Glutamatergic neuron (in vitro differentiated cells): ENCODE data around the gene DLG4. TPM values are rescaled to one million over a fixed set of nuclear protein-coding genes. Genes with fewer than 3 reads are reported as not detected.

Experiments
- DNase-seq: peaks from one replicate; pipeline ENCODE4 v3.0.0; 2022
- H3K27ac Mint-ChIP-seq: one replicate; pipeline ENCODE4 v1.8.0; 2020; ENCODE audit warnings: mild to moderate bottlenecking, mixed read lengths, inconsistent platforms; ENCODE audit not compliant: unreplicated experiment
- H3K27me3 Mint-ChIP-seq: one replicate; pipeline ENCODE4 v1.8.0; 2020; ENCODE audit warnings: mild to moderate bottlenecking, moderate library complexity, mixed read lengths, inconsistent platforms; ENCODE audit not compliant: unreplicated experiment
- H3K36me3 Mint-ChIP-seq: one replicate; pipeline ENCODE4 v1.8.0; 2020; ENCODE audit warnings: mild to moderate bottlenecking, mixed read lengths, inconsistent platforms; ENCODE audit not compliant: unreplicated experiment
- H3K4me1 Mint-ChIP-seq: one replicate; pipeline ENCODE4 v1.8.0; 2020; ENCODE audit warnings: mild to moderate bottlenecking, low read depth, mixed read lengths, inconsistent platforms; ENCODE audit not compliant: unreplicated experiment
- H3K4me3 Mint-ChIP-seq: one replicate; pipeline ENCODE4 v1.8.0; 2020; ENCODE audit warnings: mild to moderate bottlenecking, mixed read lengths, inconsistent platforms; ENCODE audit not compliant: unreplicated experiment
- H3K9me3 Mint-ChIP-seq: one replicate; pipeline ENCODE4 v1.8.0; 2020; ENCODE audit warnings: mild to moderate bottlenecking, moderate library complexity, mixed read lengths, inconsistent platforms; ENCODE audit not compliant: unreplicated experiment
- CTCF ChIP-seq: fragments of 200-600 bp; sonication (generic); IDR thresholded peaks from one replicate; pipeline ENCODE4 v1.5.0; 2021; ENCODE audit not compliant: partially characterized antibody, unreplicated experiment
- total RNA-seq: library from RNA; stranded (reverse); fragmentation: NEBNext Ultra II Directional; extraction: Animal tissue kit (Norgen Biotek cat#: 25700); gene quantifications from one replicate; pipeline ENCODE4 v1.2.1, GENCODE V29; 2021; ENCODE audit not compliant: unreplicated experiment

Gene DLG4
- total RNA-seq, 1 donor from 2014 or later = 157 TPM

DNA sequence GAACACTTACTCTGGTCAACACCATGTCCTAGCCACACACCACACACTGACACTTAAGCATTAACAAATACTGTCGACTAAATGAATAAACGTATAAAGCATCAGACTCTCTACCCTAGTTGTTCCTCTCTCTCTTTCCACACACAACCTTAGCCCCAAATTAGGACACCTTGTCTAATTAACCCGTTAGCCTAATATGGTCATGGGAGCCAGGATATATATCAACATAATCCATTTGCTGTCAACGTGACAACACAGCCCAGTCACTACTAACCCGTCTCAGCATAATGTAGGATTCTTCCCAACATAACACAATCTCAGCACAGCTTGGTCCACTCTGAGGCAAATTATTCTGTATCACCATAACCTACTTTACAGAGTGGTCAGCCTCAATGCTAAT is 12.5 kb upstream of the DLG4 start:
- Mint-ChIP-seq H3K27ac (peak overlapping the region; percentile 18), H3K4me3 (peak overlapping the region; percentile 72), H3K36me3 (peaks cover 5% of the 10 kb centered on the region), H3K4me1 (peaks cover 21% of the 10 kb centered on the region), H3K27me3 (peaks cover 27% of the 10 kb centered on the region), H3K9me3 (peaks cover 17% of the 10 kb centered on the region)
- no peak for DNase-seq
- no peak for TF ChIP-seq CTCF

- Mint-ChIP-seq H3K36me3 (no peaks in the 10 kb centered on the region), H3K9me3 (peaks cover 10% of the 10 kb centered on the region), H3K27me3 (peaks cover 17% of the 10 kb centered on the region), H3K4me3 (no peak overlapping the region), H3K27ac (no peak overlapping the region), H3K4me1 (peaks cover 11% of the 10 kb centered on the region)
- no peak for DNase-seq
- no peak for TF ChIP-seq CTCF
These were observed 9.9 kb upstream of the DLG4 start for GRCh38 chr17:7229504-7229903.

GRCh38 chr17:7228920-7229319 is 9.3 kb upstream of the DLG4 start:
- Mint-ChIP-seq H3K4me1 (peaks cover 12% of the 10 kb centered on the region), H3K4me3 (no peak overlapping the region), H3K9me3 (peaks cover 8% of the 10 kb centered on the region), H3K27ac (no peak overlapping the region), H3K36me3 (no peaks in the 10 kb centered on the region), H3K27me3 (peaks cover 14% of the 10 kb centered on the region)
- TF ChIP-seq CTCF = no peak
- no peak for DNase-seq

DNA sequence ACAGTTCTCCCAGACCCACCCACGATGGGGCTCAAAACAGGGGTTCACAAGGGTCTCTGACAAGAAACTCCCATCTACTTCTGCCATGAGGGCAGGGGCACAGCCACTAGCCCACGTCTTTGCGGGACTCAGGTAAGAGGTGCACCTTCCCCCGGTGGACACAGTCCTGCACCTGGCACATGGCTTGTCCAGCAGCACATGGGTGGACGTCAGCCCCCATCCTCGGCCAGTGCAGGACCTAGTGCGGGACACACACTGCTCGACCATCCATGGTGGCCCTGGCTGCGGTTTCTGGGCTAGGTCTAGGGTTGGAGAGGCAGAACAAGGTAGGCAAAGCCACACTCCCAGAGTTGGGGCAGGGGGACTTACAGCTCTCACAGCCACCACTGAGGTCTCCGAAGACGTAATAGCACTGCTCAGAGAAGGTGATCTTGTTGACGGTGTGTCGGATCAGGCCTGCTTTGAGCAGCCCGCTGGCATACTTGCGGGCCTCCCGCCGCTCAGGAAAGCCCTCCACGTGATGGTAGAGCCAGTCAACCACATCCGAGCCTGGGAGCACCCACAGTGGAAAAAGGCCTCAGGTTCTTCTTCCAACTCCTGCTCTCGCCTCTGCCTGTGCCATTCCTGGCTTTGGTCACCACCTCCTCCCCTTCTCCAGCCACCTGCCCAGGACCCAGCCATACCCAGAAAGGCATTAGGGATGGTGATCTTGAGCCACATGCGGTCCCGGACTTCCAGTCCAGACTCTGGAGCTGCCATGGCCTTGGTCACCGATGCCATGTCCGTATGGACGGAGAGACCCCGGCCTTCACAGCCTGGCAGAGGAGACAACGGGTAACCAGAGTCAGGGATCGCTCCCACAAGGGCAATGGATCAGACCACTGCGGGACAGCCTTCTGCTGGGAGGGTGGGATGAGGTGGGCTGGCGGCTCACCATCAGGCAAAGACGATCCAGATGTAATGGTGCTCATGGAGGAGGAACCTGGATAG is 7.4 kb upstream of the DLG4 start:
- Mint-ChIP-seq H3K9me3 (peaks cover 2% of the 10 kb centered on the region), H3K36me3 (no peaks in the 10 kb centered on the region), H3K27me3 (peaks cover 13% of the 10 kb centered on the region), H3K4me3 (no peak overlapping the region), H3K4me1 (peaks cover 9% of the 10 kb centered on the region), H3K27ac (no peak overlapping the region)
- DNase-seq = no peak
- TF ChIP-seq CTCF = no peak

GRCh38 chr17:7225711-7226331 is 6.2 kb upstream of the DLG4 start:
- Mint-ChIP-seq H3K36me3 (no peaks in the 10 kb centered on the region), H3K27ac (no peak overlapping the region), H3K4me3 (no peak overlapping the region)

More at GRCh38 chr17:7225711-7226331, 6.2 kb upstream of the DLG4 start:
- peaks cover 6% of the 10 kb centered on the region for H3K9me3 Mint-ChIP-seq
- DNase-seq = no peak
- peaks cover 7% of the 10 kb centered on the region for H3K4me1 Mint-ChIP-seq
- no peak for TF ChIP-seq CTCF
- peaks cover 17% of the 10 kb centered on the region for H3K27me3 Mint-ChIP-seq
